HUES48 (cell line): Measurements from ENCODE around the gene FGF18.
A peak's percentile ranks its signal among the peaks of the same experiment; 100 is the strongest.

Source experiments
- H3K27ac ChIP-seq: one replicate; pipeline ENCODE4 v1.7.0; 2013; ENCODE audit warnings: low read depth, low read length, inconsistent platforms
- H3K27me3 ChIP-seq: 2 replicates; pipeline ENCODE4 v1.6.1; 2013; ENCODE audit warnings: mild to moderate bottlenecking, low read length; ENCODE audit not compliant: control insufficient read depth, insufficient read depth
- H3K36me3 ChIP-seq: 2 replicates; pipeline ENCODE4 v1.6.1; 2013; ENCODE audit warnings: low read length; ENCODE audit not compliant: control insufficient read depth, insufficient read depth
- H3K4me1 ChIP-seq: 2 replicates; pipeline ENCODE4 v1.6.1; 2013; ENCODE audit warnings: mild to moderate bottlenecking, low read length; ENCODE audit not compliant: control insufficient read depth, insufficient read depth
- H3K4me3 ChIP-seq: 2 replicates; pipeline ENCODE4 v1.5.1; 2013; ENCODE audit warnings: mild to moderate bottlenecking, low read depth, low read length
- H3K9ac ChIP-seq: 2 replicates; pipeline ENCODE4 v1.6.1; 2013; ENCODE audit warnings: mild to moderate bottlenecking, low read depth, low read length, moderate library complexity
- H3K9me3 ChIP-seq: 2 replicates; pipeline ENCODE4 v1.6.1; 2013; ENCODE audit warnings: low read length; ENCODE audit not compliant: control insufficient read depth, insufficient read depth

The FGF18 gene

GRCh38 chr5:171415115-171415730 lies 4.2 kb upstream of the FGF18 start:
- Histone ChIP-seq H3K27ac (peak overlapping the region; percentile 30), H3K9ac (no peak overlapping the region), H3K4me1 (peaks cover 2% of the 10 kb centered on the region; the same call in 1 of the 2 replicates), H3K36me3 (peaks cover 33% of the 10 kb centered on the region), H3K4me3 (no peak overlapping the region), H3K27me3 (peaks cover 13% of the 10 kb centered on the region), H3K9me3 (no peaks in the 10 kb centered on the region)

- no peak overlapping the region for H3K9ac ChIP-seq
- H3K9me3 ChIP-seq, result no peaks in the 10 kb centered on the region
- H3K36me3 ChIP-seq, result peaks cover 23% of the 10 kb centered on the region
- H3K4me1 ChIP-seq, result peaks cover 10% of the 10 kb centered on the region; the same call in 1 of the 2 replicates
- peaks cover 25% of the 10 kb centered on the region for H3K27me3 ChIP-seq
- H3K27ac ChIP-seq, result peak overlapping the region; percentile 26
- no peak overlapping the region for H3K4me3 ChIP-seq
These were observed 3.0 kb upstream of the FGF18 start for GRCh38 chr5:171416160-171417049.

GRCh38 chr5:171418316-171418981 lies 998 bp upstream of the FGF18 start:
- Histone ChIP-seq H3K9ac (no peak overlapping the region), H3K27me3 (peaks cover 42% of the 10 kb centered on the region), H3K4me1 (peaks cover 17% of the 10 kb centered on the region; the same call in 1 of the 2 replicates), H3K9me3 (no peaks in the 10 kb centered on the region), H3K4me3 (peak overlapping the region; percentile 77), H3K27ac (peak overlapping the region; percentile 18), H3K36me3 (peaks cover 2% of the 10 kb centered on the region)

- H3K27me3 ChIP-seq, result peaks cover 42% of the 10 kb centered on the region
- no peaks in the 10 kb centered on the region for H3K36me3 ChIP-seq
- peaks cover 17% of the 10 kb centered on the region; the same call in 1 of the 2 replicates for H3K4me1 ChIP-seq
- H3K9ac ChIP-seq, result no peak overlapping the region
- H3K27ac ChIP-seq, result no peak overlapping the region
- H3K9me3 ChIP-seq, result no peaks in the 10 kb centered on the region
- H3K4me3 ChIP-seq, result peak overlapping the region; percentile 77
These were observed 412 bp downstream of the FGF18 start for GRCh38 chr5:171419688-171420430.

- H3K4me3 ChIP-seq, result peak overlapping the region; percentile 77
- peaks cover 42% of the 10 kb centered on the region for H3K27me3 ChIP-seq
- no peak overlapping the region for H3K9ac ChIP-seq
- peaks cover 17% of the 10 kb centered on the region; the same call in 1 of the 2 replicates for H3K4me1 ChIP-seq
- no peak overlapping the region for H3K27ac ChIP-seq
- no peaks in the 10 kb centered on the region for H3K9me3 ChIP-seq
- no peaks in the 10 kb centered on the region for H3K36me3 ChIP-seq
These were observed 1.2 kb downstream of the FGF18 start for GRCh38 chr5:171420431-171421241.

- H3K4me1 ChIP-seq, result peaks cover 17% of the 10 kb centered on the region; the same call in 1 of the 2 replicates
- H3K27me3 ChIP-seq, result peaks cover 42% of the 10 kb centered on the region
- H3K9ac ChIP-seq, result no peak overlapping the region
- no peak overlapping the region for H3K27ac ChIP-seq
- no peaks in the 10 kb centered on the region for H3K9me3 ChIP-seq
- peak overlapping the region; percentile 77; the same call in 1 of the 2 replicates for H3K4me3 ChIP-seq
- H3K36me3 ChIP-seq, result no peaks in the 10 kb centered on the region
These were observed 2.1 kb downstream of the FGF18 start for GRCh38 chr5:171421331-171422262.

- no peaks in the 10 kb centered on the region for H3K9me3 ChIP-seq
- no peaks in the 10 kb centered on the region for H3K36me3 ChIP-seq
- H3K27me3 ChIP-seq, result peaks cover 42% of the 10 kb centered on the region
- peaks cover 17% of the 10 kb centered on the region; the same call in 1 of the 2 replicates for H3K4me1 ChIP-seq
- H3K4me3 ChIP-seq, result no peak overlapping the region
- H3K9ac ChIP-seq, result no peak overlapping the region
- H3K27ac ChIP-seq, result no peak overlapping the region
These were observed 3.0 kb downstream of the FGF18 start for GRCh38 chr5:171422495-171422894.

- H3K9ac ChIP-seq, result no peak overlapping the region
- peaks cover 42% of the 10 kb centered on the region for H3K27me3 ChIP-seq
- H3K4me3 ChIP-seq, result no peak overlapping the region
- H3K27ac ChIP-seq, result no peak overlapping the region
- H3K9me3 ChIP-seq, result no peaks in the 10 kb centered on the region
- peaks cover 17% of the 10 kb centered on the region; the same call in 1 of the 2 replicates for H3K4me1 ChIP-seq
- H3K36me3 ChIP-seq, result no peaks in the 10 kb centered on the region
These were observed 3.6 kb downstream of the FGF18 start for GRCh38 chr5:171422902-171423663.

GRCh38 chr5:171424726-171425125 lies 5.3 kb downstream of the FGF18 start:
- Histone ChIP-seq H3K36me3 (no peaks in the 10 kb centered on the region), H3K4me1 (peaks cover 15% of the 10 kb centered on the region; the same call in 1 of the 2 replicates), H3K9ac (no peak overlapping the region), H3K4me3 (no peak overlapping the region), H3K27me3 (peaks cover 34% of the 10 kb centered on the region), H3K9me3 (no peaks in the 10 kb centered on the region), H3K27ac (no peak overlapping the region)
